GM12878 (cell line): ENCODE results near the gene MYH9.

Source experiments
- ASH2L ChIP-seq: fragments of 300-600, 200-600 bp; sonication (generic); IDR thresholded peaks from 2 replicates; pipeline ENCODE4 v1.6.1; 2017; ENCODE audit warnings: low read depth, mild to moderate bottlenecking, borderline replicate concordance
- ATF3 ChIP-seq: IDR thresholded peaks from 2 replicates; pipeline ENCODE4 v1.6.1; 2011; ENCODE audit warnings: low read depth, mild to moderate bottlenecking, low read length, moderate library complexity, borderline replicate concordance; ENCODE audit errors: extremely low read depth
- CBX5 ChIP-seq: sonication (generic); IDR thresholded peaks from 2 replicates; pipeline ENCODE4 v1.6.1; 2016; ENCODE audit warnings: low read depth, moderate library complexity, mild to moderate bottlenecking, inconsistent platforms
- CTCF ChIP-seq, 3 experiments: IDR thresholded peaks in 2 of 3; conservative IDR thresholded peaks in 1 of 3; 2 replicates each; pipeline ENCODE4 v1.5.1; 2011; ENCODE audit warnings: low read depth in 3 of 3, low read length in 3 of 3, mild to moderate bottlenecking in 3 of 3, control low read depth in 2 of 3, moderate library complexity in 2 of 3, inconsistent platforms in 1 of 3, mixed read lengths in 1 of 3; ENCODE audit not compliant: control insufficient read depth in 2 of 3, insufficient read depth in 1 of 3; ENCODE audit errors: extremely low read depth in 1 of 3
- EP300 ChIP-seq, 2 experiments: fragments of 150-350 bp in 1 of 2; IDR thresholded peaks; 2 replicates each; pipeline ENCODE4 v1.6.1; 2011 to 2012; ENCODE audit warnings: low read depth in 2 of 2, low read length in 2 of 2, borderline replicate concordance in 1 of 2, improper control_type of control experiment in 1 of 2, inconsistent platforms in 1 of 2; ENCODE audit not compliant: control insufficient read depth in 1 of 2
- IRF5 ChIP-seq: fragments of 450-650 bp; IDR thresholded peaks from 2 replicates; pipeline ENCODE4 v1.6.1; 2017; ENCODE audit warnings: borderline replicate concordance
- KAT2A ChIP-seq: conservative IDR thresholded peaks from 2 replicates; pipeline ENCODE4 v1.6.1; 2011; ENCODE audit warnings: low read depth, low read length; ENCODE audit not compliant: control insufficient read depth
- MXI1 ChIP-seq: fragments of 150-350 bp; IDR thresholded peaks from 2 replicates; pipeline ENCODE4 v1.6.1; 2011; ENCODE audit warnings: low read depth, mild to moderate bottlenecking, inconsistent platforms, low read length, improper control_type of control experiment
- POLR2A ChIP-seq: IDR thresholded peaks from 2 replicates; pipeline ENCODE4 v1.6.1; 2011; ENCODE audit warnings: low read depth, mild to moderate bottlenecking, low read length
- POLR2AphosphoS5 ChIP-seq: IDR thresholded peaks from 2 replicates; pipeline ENCODE4 v1.6.1; 2011; ENCODE audit warnings: mild to moderate bottlenecking, low read length, inconsistent platforms

- TF ChIP-seq CTCF (IDR thresholded peaks at IDR 0.05 in 2 of 3, conservative IDR thresholded peaks at IDR 0.05 in 1 of 3; ENCODE audit: control insufficient read depth in 2 of 3, extremely low read depth in 1 of 3, insufficient read depth in 1 of 3, low read depth in 3 of 3, low read length in 3 of 3) (no peak), MXI1 (no peak), KAT2A (no peak), POLR2A (peak; percentile 50; the same call in 1 of the 2 replicates), POLR2AphosphoS5 (no peak), ATF3 (no peak), EP300 (IDR thresholded peaks at IDR 0.05; ENCODE audit: borderline replicate concordance in 1 of 2, control insufficient read depth in 1 of 2, low read depth in 2 of 2, low read length in 2 of 2) (no peak), ASH2L (no peak), IRF5 (no peak), CBX5 (no peak)
These were observed 99.8 kb downstream of the MYH9 start for GRCh38 chr22:36287881-36288515.
